GM23338 (cell line): ENCODE results near the gene PERP. TPM values are rescaled to one million over a fixed set of nuclear protein-coding genes. Genes with fewer than 3 reads are reported as not detected.

Experiments used
- ATAC-seq: fragments of 200-7000 bp; cut with Tn5 transposase; 3 replicates; pipeline ENCODE4 v1.9.1; 2020
- DNase-seq: peaks from one replicate; pipeline ENCODE4 v3.0.0-alpha.2; 2015; ENCODE audit warnings: low spot score
- H2AFZ ChIP-seq: fragments of 200-600 bp; sonication (generic); 2 replicates; pipeline ENCODE4 v1.8.0; 2016; ENCODE audit warnings: antibody characterized with exemption, mild to moderate bottlenecking, moderate library complexity
- H3F3A ChIP-seq: fragments of 200-600 bp; sonication (generic); replicated peaks from 2 replicates; pipeline ENCODE4 v1.8.0; 2017; ENCODE audit warnings: antibody characterized with exemption, mixed run types, low read depth
- H3K27ac ChIP-seq: fragments of 200-600 bp; sonication (generic); 2 replicates; pipeline ENCODE4 v1.6.1; 2016; ENCODE audit warnings: low read depth
- H3K27me3 ChIP-seq: fragments of 200-600 bp; sonication (generic); 2 replicates; pipeline ENCODE4 v1.8.0; 2016; ENCODE audit warnings: mild to moderate bottlenecking, mixed run types, moderate library complexity; ENCODE audit not compliant: insufficient read depth
- H3K36me3 ChIP-seq: fragments of 200-600 bp; sonication (generic); 2 replicates; pipeline ENCODE4 v1.8.0; 2016; ENCODE audit warnings: mild to moderate bottlenecking; ENCODE audit not compliant: insufficient read depth
- H3K4me1 ChIP-seq: fragments of 200-600 bp; sonication (generic); 2 replicates; pipeline ENCODE4 v1.8.0; 2016; ENCODE audit warnings: mild to moderate bottlenecking, moderate library complexity; ENCODE audit not compliant: insufficient read depth
- H3K4me2 ChIP-seq: fragments of 200-600 bp; sonication (generic); 2 replicates; pipeline ENCODE4 v1.7.1; 2017; ENCODE audit warnings: mixed run types
- H3K4me3 ChIP-seq: fragments of 200-600 bp; sonication (generic); 2 replicates; pipeline ENCODE4 v1.6.1; 2016; ENCODE audit warnings: mixed run types
- H3K79me2 ChIP-seq: fragments of 200-600 bp; sonication (generic); replicated peaks from 2 replicates; pipeline ENCODE4 v1.8.0; 2017; ENCODE audit warnings: mild to moderate bottlenecking; ENCODE audit not compliant: insufficient read depth
- H3K9me2 ChIP-seq: fragments of 200-600 bp; sonication (generic); 2 replicates; pipeline ENCODE4 v1.8.0; 2017; ENCODE audit not compliant: insufficient read depth
- H4K20me1 ChIP-seq: fragments of 200-600 bp; sonication (generic); replicated peaks from 2 replicates; pipeline ENCODE4 v1.8.0; 2017; ENCODE audit warnings: mild to moderate bottlenecking; ENCODE audit not compliant: insufficient read depth
- H3K27ac Mint-ChIP-seq: 2 replicates; pipeline ENCODE4 v1.8.0; 2020; ENCODE audit warnings: inconsistent platforms, mild to moderate bottlenecking, moderate library complexity, mixed read lengths
- H3K27me3 Mint-ChIP-seq: 3 replicates; pipeline ENCODE4 v1.8.0; 2022; ENCODE audit warnings: low read depth, mild to moderate bottlenecking, moderate library complexity, mixed read lengths, inconsistent platforms; ENCODE audit not compliant: insufficient read depth, poor library complexity
- H3K36me3 Mint-ChIP-seq: 3 replicates; pipeline ENCODE4 v1.8.0; 2021; ENCODE audit warnings: low read depth, mild to moderate bottlenecking, inconsistent platforms, moderate library complexity, mixed read lengths
- H3K4me1 Mint-ChIP-seq: 3 replicates; pipeline ENCODE4 v1.8.0; 2020; ENCODE audit warnings: mild to moderate bottlenecking, inconsistent platforms, mixed read lengths
- H3K4me3 Mint-ChIP-seq: 3 replicates; pipeline ENCODE4 v1.8.0; 2021; ENCODE audit warnings: moderate library complexity, mild to moderate bottlenecking, inconsistent platforms, mixed read lengths
- H3K9me3 Mint-ChIP-seq: 3 replicates; pipeline ENCODE4 v1.8.0; 2020; ENCODE audit warnings: moderate library complexity, mild to moderate bottlenecking, inconsistent platforms, mixed read lengths
- CREB1 ChIP-seq: fragments of 250-450 bp; sonication (Bioruptor Pico); IDR thresholded peaks from 2 replicates; pipeline ENCODE4 v1.5.0; 2020; ENCODE audit warnings: low read depth, mild to moderate bottlenecking, moderate library complexity
- CTCF ChIP-seq, 2 experiments: fragments of 200-600 bp in 1 of 2; sonication (generic) in 1 of 2; conservative IDR thresholded peaks; 2 replicates each; pipeline versions ENCODE4 v1.5.1 to v1.6.1; 2016 to 2017; ENCODE audit warnings: antibody characterized with exemption in 2 of 2, low read depth in 2 of 2, mild to moderate bottlenecking in 2 of 2, moderate library complexity in 1 of 2
- ETS1 ChIP-seq: IDR thresholded peaks from 2 replicates; pipeline ENCODE4 v1.6.1; 2016; ENCODE audit warnings: antibody characterized with exemption
- EZH2 ChIP-seq: fragments of 200-600 bp; sonication (generic); IDR thresholded peaks from one replicate; pipeline ENCODE4 v1.8.0; 2017; ENCODE audit warnings: antibody characterized with exemption, mild to moderate bottlenecking, low read depth; ENCODE audit not compliant: unreplicated experiment
- EZH2phosphoT487 ChIP-seq: fragments of 200-600 bp; sonication (generic); IDR thresholded peaks from one replicate; pipeline ENCODE4 v1.8.1; 2018; ENCODE audit warnings: antibody characterized with exemption; ENCODE audit not compliant: unreplicated experiment
- JUNB ChIP-seq: IDR thresholded peaks from one replicate; pipeline ENCODE4 v1.6.1; 2016; ENCODE audit warnings: antibody characterized with exemption; ENCODE audit not compliant: unreplicated experiment
- NANOG ChIP-seq: IDR thresholded peaks from 2 replicates; pipeline ENCODE4 v1.6.1; 2016; ENCODE audit warnings: antibody characterized with exemption, borderline replicate concordance
- POLR2AphosphoS5 ChIP-seq: IDR thresholded peaks from 2 replicates; pipeline ENCODE4 v1.6.1; 2016; ENCODE audit warnings: antibody characterized with exemption, low read depth
- STAT1 ChIP-seq: IDR thresholded peaks from one replicate; pipeline ENCODE4 v1.6.1; 2016; ENCODE audit warnings: antibody characterized with exemption; ENCODE audit not compliant: unreplicated experiment
- ZNF114 ChIP-seq: fragments of 250-450 bp; sonication (Bioruptor Pico); IDR thresholded peaks from 2 replicates; pipeline ENCODE4 v1.5.0; 2020; ENCODE audit warnings: mild to moderate bottlenecking, moderate library complexity
- ZNF331 ChIP-seq: fragments of 250-450 bp; sonication (Bioruptor Pico); IDR thresholded peaks from 2 replicates; pipeline ENCODE4 v1.5.0; 2020; ENCODE audit warnings: low read depth, mild to moderate bottlenecking, moderate library complexity
- polyA plus RNA-seq: library from polyadenylated mRNA; unstranded; fragments of >200 nt; fragmentation: Nextera tagmentation; extraction: Ambion mirVana; gene quantifications from 2 replicates; pipeline ENCODE4 v1.2.1, GENCODE V29; 2016
- total RNA-seq: library from RNA; depleted of rRNA; stranded (reverse); fragments of >200 nt; shearing (Covaris generic); gene quantifications from 2 replicates; pipeline ENCODE4 v1.2.3, GENCODE V29; 2014
- TF ChIP-seq, protein P1 (sequence below): IDR thresholded peaks from one replicate; pipeline ENCODE4 v1.6.1; 2018; ENCODE audit warnings: antibody characterized with exemption; ENCODE audit not compliant: unreplicated experiment
- TF ChIP-seq, protein P2 (sequence below): fragments of 250-450 bp; sonication (Bioruptor Pico); IDR thresholded peaks from 2 replicates; pipeline ENCODE4 v1.5.0; 2020; ENCODE audit warnings: mild to moderate bottlenecking, moderate library complexity

Gene PERP
- total and polyA plus RNA-seq, 2 experiments from 2014 or later = 23.7 to 28.4 TPM

DNA sequence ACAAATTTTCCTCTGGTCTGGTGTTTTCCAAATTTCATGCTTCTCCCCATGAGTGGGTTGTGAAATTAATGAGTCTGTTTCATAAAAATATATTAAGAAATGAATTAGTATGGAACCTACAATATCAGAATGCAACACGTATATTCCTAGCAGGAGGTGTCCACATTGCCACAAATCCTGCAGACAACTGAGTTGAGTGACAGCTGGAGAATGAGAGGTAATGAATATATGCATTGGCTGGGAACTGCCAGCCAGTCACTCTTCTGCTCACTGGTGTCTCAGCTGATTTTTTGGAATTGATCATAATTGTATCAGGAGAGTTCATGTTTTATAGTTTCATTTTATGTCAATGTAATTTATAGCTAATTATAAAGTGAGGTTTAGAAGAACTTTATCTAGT, 48.2 kb upstream of the PERP start:
- Histone ChIP-seq H4K20me1 (no peaks in the 10 kb centered on the region), H3K79me2 (no peaks in the 10 kb centered on the region), H3F3A (no peaks in the 10 kb centered on the region), H3K4me1 (peaks cover under 1% of the 10 kb centered on the region), H3K27me3 (peaks cover 14% of the 10 kb centered on the region), H3K9me2 (no peaks in the 10 kb centered on the region), H3K36me3 (no peaks in the 10 kb centered on the region), H3K27ac (no peak overlapping the region), H3K4me2 (no peak overlapping the region), H2AFZ (no peak overlapping the region), H3K4me3 (no peak overlapping the region)
- Mint-ChIP-seq H3K36me3 (no peaks in the 10 kb centered on the region; the same call in 2 of the 3 replicates), H3K27me3 (peaks cover 3% of the 10 kb centered on the region), H3K27ac (no peak overlapping the region), H3K4me3 (no peak overlapping the region), H3K4me1 (peaks cover 2% of the 10 kb centered on the region; the same call in 2 of the 3 replicates), H3K9me3 (no peaks in the 10 kb centered on the region; the same call in 1 of the 3 replicates)
- no peak for ATAC-seq
- no peak for DNase-seq
- TF ChIP-seq EZH2phosphoT487 (no peak), STAT1 (no peak), ETS1 (no peak), ZNF331 (CRISPR knock-in tag) (no peak), NANOG (no peak), POLR2AphosphoS5 (no peak), CREB1 (CRISPR knock-in tag) (no peak), JUNB (no peak), ZNF114 (CRISPR knock-in tag) (no peak), CTCF (conservative IDR thresholded peaks at IDR 0.05; ENCODE audit: low read depth in 2 of 2) (no peak), EZH2 (no peak)
- TF ChIP-seq, protein P1, sequence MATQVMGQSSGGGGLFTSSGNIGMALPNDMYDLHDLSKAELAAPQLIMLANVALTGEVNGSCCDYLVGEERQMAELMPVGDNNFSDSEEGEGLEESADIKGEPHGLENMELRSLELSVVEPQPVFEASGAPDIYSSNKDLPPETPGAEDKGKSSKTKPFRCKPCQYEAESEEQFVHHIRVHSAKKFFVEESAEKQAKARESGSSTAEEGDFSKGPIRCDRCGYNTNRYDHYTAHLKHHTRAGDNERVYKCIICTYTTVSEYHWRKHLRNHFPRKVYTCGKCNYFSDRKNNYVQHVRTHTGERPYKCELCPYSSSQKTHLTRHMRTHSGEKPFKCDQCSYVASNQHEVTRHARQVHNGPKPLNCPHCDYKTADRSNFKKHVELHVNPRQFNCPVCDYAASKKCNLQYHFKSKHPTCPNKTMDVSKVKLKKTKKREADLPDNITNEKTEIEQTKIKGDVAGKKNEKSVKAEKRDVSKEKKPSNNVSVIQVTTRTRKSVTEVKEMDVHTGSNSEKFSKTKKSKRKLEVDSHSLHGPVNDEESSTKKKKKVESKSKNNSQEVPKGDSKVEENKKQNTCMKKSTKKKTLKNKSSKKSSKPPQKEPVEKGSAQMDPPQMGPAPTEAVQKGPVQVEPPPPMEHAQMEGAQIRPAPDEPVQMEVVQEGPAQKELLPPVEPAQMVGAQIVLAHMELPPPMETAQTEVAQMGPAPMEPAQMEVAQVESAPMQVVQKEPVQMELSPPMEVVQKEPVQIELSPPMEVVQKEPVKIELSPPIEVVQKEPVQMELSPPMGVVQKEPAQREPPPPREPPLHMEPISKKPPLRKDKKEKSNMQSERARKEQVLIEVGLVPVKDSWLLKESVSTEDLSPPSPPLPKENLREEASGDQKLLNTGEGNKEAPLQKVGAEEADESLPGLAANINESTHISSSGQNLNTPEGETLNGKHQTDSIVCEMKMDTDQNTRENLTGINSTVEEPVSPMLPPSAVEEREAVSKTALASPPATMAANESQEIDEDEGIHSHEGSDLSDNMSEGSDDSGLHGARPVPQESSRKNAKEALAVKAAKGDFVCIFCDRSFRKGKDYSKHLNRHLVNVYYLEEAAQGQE = no peak
- TF ChIP-seq, protein P2, sequence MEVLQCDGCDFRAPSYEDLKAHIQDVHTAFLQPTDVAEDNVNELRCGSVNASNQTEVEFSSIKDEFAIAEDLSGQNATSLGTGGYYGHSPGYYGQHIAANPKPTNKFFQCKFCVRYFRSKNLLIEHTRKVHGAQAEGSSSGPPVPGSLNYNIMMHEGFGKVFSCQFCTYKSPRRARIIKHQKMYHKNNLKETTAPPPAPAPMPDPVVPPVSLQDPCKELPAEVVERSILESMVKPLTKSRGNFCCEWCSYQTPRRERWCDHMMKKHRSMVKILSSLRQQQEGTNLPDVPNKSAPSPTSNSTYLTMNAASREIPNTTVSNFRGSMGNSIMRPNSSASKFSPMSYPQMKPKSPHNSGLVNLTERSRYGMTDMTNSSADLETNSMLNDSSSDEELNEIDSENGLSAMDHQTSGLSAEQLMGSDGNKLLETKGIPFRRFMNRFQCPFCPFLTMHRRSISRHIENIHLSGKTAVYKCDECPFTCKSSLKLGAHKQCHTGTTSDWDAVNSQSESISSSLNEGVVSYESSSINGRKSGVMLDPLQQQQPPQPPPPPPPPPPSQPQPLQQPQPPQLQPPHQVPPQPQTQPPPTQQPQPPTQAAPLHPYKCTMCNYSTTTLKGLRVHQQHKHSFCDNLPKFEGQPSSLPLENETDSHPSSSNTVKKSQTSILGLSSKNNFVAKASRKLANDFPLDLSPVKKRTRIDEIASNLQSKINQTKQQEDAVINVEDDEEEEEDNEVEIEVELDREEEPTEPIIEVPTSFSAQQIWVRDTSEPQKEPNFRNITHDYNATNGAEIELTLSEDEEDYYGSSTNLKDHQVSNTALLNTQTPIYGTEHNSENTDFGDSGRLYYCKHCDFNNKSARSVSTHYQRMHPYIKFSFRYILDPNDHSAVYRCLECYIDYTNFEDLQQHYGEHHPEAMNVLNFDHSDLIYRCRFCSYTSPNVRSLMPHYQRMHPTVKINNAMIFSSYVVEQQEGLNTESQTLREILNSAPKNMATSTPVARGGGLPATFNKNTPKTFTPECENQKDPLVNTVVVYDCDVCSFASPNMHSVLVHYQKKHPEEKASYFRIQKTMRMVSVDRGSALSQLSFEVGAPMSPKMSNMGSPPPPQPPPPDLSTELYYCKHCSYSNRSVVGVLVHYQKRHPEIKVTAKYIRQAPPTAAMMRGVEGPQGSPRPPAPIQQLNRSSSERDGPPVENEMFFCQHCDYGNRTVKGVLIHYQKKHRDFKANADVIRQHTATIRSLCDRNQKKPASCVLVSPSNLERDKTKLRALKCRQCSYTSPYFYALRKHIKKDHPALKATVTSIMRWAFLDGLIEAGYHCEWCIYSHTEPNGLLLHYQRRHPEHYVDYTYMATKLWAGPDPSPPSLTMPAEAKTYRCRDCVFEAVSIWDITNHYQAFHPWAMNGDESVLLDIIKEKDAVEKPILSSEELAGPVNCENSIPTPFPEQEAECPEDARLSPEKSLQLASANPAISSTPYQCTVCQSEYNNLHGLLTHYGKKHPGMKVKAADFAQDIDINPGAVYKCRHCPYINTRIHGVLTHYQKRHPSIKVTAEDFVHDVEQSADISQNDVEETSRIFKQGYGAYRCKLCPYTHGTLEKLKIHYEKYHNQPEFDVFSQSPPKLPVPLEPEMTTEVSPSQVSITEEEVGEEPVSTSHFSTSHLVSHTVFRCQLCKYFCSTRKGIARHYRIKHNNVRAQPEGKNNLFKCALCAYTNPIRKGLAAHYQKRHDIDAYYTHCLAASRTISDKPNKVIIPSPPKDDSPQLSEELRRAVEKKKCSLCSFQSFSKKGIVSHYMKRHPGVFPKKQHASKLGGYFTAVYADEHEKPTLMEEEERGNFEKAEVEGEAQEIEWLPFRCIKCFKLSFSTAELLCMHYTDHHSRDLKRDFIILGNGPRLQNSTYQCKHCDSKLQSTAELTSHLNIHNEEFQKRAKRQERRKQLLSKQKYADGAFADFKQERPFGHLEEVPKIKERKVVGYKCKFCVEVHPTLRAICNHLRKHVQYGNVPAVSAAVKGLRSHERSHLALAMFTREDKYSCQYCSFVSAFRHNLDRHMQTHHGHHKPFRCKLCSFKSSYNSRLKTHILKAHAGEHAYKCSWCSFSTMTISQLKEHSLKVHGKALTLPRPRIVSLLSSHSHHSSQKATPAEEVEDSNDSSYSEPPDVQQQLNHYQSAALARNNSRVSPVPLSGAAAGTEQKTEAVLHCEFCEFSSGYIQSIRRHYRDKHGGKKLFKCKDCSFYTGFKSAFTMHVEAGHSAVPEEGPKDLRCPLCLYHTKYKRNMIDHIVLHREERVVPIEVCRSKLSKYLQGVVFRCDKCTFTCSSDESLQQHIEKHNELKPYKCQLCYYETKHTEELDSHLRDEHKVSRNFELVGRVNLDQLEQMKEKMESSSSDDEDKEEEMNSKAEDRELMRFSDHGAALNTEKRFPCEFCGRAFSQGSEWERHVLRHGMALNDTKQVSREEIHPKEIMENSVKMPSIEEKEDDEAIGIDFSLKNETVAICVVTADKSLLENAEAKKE = no peak
